ENCODE data around the gene QSER1.

The QSER1 gene

DNA sequence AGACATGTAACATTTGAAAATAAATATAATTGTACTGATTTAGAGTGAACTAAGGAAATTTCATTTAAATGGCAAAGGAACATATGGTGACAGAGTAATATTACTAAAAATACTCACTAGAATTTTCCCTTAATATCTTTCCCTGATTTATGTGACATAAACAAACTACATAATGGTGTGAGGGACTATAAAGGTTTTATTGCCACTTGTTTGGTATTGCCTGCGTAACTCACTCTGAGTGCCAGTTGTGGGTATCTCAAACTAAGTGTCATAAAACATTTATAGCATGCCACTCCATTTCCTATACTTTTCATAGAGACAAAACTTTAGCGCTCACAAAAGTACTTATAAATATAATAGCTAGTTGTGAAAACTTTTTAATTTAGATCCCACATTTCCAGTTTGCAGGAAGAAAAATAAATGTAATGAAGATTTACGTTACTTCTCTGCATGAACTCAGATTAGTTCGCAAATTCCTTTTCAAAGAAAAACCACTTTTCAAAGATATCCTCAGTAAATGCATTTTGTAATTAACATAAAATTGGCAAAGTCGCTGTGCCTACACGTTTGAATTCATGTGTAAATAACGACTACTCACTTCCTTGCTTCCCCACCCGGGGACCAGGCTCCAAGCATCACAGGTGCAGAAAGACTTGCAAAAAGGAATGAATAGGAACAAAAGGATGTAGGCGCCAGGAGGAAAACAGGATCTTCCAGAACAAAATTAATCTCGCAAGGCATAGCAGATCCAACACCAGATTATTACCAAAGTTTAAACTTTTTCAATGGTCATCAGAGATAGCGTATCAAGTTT lies 1.6 kb upstream of the QSER1 start:
- FAIRE-seq = no peak

DNA sequence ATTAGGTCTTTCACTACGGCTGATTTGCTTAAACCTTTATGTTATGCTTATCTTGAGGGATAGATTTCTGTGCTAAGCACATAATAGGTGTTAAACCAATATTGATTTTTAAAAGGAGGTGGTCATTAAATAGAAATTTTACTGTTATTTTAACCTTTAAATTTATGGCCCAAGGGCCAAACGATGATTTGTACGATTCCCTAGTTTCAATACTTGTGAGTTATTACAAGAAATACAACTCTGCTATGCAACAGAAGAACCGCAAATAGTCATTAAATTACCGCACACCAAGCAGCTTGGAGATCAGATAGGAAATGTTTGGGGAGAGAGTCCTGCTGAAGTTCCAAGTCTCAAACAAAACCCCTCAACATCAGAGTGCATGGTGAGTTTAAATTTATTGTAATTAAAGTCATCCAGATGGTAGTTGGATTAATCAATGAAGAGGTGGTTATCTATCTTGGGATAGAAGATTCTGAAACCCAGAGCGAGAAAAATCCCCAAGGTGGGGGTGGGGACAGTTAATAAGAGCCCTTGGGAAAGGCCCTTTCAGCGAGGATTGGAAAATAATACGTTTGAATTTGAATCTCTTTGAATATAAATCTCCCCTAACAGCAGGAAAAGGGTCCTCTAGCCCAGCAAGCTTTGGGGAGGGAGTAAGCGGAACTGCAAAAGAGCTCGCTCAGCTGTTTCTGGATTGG lies 805 bp upstream of the QSER1 start:
- FAIRE-seq = no peak

DNA sequence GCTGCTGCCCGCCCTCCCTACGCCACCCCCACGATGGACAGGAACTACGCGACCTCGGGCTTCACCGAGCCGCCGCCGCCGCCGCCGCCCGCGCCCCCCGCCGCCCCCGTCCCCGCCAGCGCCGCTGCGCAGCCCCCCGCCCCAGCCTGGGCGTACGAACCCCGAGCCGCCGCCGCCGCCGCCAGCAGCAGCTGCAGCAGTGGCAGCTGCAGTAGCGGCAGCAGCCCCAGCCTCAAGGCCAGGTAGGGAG lies 407 bp downstream of the QSER1 start:
- no peak for FAIRE-seq

DNA sequence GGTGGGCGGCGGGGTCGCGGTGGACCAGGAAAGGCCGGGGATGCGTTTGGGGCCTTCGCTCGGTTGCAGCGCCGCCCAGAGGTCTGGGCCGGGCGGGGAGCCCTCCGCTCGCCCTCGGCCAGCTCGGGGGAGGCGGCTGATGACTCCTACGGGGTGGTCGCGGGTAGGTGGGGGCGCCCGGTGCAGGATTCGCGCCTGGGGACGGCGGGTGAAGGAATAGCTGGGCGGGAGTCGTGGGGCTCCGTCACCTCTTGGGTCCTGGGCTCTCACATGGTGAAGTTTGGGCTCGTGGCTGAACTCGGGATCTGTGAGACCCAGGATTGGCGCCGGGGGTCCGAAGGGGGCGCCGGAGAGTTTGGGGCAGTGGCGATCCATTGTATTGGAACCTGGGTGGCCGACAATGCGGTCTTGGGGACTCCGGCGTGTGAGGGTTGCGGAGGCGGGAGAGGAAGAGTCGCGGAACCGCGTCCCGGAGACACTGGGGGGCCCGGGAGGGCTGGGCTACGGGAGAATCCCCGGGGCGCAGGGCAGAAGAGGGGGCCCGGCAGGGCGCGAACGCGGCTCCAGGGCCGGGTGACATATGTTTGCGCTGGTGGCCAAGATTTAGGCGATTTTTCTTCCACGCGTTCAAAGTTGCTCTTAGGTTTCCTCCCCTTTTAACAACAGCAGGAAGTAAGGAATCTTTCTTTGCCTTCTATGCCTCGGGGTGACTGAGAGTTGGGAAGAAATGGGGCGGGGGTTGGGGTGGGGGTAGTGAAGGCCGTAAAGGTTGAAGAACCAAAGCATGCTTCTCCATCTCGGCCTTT lies 935 bp downstream of the QSER1 start:
- no peak for FAIRE-seq

DNA sequence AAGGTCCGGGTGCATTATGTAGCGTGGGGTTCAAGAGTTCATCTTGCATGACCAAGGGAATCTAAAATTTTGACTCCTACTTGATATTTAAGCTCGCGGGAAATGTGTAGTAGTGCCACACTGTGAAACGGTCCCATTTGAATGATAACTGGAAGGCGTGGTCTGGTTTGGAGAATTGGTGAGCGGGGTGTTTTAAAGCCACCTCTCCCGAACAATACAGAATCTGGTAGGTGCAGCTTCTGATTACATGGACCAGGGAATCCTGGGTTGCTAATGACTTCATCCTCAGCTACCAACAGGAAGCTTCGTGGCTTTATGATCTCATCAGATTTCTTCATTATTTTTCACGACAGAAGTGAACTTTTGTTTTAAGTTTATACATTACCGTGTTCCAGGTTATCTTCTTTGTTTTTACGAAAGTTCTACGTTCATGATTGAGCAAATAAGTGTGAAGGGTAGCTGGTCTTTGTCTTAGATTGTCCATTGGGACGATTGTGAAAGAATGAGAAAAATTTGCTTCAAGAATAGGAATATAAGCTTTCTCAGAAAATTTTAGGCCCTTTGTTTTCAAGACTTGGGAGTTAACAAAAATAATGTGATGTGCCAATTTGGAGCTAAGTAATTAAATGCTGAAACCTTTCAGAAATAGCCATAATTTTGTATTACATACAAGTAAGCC lies 1.7 kb downstream of the QSER1 start:
- peak; percentile 37 for FAIRE-seq

DNA sequence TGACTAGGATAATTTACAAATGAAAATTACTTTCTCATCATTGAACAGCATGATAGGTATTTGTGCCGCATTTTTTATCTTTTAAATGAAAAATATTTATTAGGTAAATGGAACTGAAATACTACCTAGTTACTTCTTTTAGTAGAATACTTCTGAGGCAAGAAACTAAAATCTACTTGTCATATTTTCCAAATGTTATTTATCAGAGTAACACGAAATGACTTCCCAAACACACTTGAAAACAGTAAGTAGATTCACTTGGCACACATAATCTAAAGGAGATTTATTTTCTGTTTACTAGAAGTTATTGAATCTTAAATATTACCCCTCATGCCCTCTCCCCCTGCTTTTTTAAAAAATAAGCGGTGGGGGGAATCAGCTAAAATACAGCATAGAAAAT lies 2.3 kb downstream of the QSER1 start:
- FAIRE-seq = no peak

DNA sequence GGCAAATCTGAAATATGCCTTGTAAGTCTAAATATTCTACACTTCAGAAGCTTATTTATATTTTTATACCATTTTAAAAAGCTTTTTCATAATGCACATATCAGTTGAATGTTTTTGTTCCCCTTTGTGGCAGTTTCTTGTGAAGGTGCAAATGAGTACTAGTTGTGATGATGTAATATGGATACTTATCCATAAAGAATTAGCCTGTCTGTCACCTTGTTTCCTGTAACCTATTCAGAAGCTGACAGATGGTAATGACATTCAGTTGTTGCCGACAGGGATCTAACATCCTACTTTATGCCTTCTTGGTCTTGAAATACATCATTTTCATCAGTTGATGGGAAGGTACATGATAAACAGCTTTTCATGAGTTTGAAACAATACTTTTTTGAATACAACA lies 2.9 kb downstream of the QSER1 start:
- FAIRE-seq = no peak

DNA sequence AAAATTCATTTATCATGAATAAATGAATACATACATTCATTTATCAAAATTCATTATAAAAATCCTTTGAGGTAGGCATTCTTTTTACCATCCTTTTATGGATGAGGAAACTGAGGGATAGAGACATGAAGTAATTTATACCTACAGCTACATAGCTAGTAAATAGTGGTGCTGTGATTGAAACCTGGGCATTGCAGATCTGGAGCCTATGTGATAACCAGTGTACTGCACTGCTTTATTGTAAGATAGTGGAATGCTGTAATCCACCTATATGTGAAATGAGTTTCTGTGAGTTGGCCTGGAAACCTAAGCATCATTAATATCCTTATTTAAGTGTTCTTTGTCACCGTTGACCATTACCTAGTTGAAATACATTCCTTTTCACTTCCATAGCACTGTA lies 4.5 kb downstream of the QSER1 start:
- FAIRE-seq = no peak

DNA sequence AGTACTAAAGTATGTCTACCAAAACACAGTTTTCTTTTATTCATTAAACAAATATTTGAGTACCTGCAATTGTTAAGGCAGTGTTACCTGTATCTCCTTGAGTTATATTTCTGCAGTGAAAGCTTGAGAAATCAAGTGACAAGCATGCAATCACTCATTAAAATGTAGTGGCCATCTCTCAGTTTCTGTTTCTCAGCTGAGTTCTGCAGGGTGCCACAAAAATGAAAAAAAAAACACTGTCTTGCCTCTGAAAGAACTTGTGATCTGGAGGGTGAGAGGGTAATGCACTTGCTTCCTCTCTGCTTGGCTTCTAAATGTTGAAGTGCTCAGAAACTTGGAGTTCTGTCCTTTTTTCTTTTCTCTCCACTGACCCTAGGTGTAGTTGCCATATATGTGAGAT lies 6.8 kb downstream of the QSER1 start:
- FAIRE-seq = no peak

DNA sequence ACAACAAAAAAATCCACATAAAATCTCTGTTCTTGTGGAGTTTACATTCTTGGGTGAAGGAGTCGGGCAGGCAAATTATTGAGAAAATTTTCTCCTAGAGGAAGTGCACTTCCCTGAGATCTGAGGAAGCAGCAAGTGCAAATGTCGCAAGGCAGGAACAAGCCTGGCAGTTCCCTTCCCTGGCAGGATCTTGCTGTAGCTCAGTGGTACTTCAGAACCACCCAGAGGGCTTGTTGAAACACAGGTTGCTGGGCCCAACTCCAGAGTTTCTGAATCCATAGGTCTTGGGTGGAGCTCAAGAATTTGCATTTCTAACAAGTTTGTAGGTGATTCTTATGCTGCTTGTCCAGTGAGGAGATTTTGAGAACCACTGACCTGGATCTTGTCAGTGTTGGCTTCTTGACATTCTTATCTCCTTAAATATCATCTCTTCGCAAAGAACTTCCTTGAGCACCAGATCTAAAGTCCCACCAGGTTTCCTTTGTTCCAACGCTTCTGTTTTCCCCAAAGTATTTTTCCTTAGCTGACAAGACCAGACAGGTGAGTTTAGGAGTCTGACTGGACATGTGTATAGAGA lies 9.6 kb downstream of the QSER1 start:
- no peak for FAIRE-seq

DNA sequence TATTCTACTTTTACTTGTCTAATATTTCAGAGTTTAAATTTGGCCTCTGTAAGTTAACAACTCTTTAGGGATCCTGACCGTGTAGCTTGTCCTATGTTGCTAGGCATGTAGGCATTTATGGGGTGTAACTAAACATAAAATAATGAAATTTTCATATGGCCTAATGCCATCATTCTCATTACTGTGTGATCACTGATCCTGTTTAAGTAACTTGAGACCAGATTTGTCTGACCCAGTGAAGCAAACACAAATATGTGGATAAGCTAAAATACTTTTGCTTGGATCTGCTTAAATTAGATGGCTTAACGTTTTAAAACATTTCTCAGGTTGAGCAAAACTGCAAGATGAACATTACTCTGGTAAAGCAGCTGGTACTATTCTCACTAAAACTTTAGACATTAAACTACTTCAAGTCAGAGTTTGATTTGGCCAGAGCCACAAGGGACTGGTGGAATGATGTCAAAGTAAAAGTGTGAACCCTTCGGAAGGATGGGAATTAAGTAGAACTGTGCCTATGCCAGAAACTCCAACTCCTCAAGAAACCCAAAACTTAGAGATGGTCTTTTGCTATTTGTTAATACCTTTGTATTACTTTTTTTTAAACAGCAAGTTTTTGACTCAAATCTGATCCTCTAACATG lies 12.5 kb downstream of the QSER1 start:
- FAIRE-seq = no peak

DNA sequence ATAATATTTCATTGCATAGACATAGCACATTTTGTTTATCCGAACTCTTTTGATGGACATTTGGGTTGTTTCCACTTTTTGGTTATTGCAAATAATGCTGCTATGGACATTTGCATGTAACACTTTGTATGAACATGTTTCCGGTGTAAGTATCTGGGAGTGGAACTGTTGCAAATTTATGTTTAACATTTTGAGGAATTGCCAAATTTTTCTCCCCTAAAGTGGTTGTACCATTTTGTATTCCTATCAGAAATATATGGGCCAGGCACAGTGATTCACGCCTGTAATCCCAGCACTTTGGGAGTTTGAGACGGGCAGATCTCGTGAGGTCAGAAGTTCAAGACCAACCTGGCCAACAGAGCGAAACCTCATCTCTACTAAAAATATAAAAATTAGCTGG lies 16.0 kb downstream of the QSER1 start:
- no peak for FAIRE-seq

DNA sequence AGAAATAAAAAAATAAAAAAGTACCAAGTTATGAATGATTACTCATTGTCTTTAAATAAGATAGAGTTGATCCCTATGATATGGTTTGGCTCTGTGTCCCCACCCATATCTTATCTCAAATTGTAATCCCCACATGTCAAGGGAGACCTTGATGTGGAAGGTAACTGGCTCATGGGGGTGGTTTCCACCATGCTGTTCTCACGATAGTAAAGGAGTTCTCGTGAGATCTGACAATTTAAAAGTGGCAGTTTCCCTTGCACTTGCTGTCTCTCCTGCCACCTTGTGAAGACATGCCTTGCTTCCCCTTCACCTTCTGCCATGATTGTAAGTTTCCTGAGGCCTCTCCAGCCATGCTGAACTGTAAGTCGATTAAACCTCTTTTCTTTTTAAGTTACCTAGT lies 18.8 kb downstream of the QSER1 start:
- FAIRE-seq = no peak

DNA sequence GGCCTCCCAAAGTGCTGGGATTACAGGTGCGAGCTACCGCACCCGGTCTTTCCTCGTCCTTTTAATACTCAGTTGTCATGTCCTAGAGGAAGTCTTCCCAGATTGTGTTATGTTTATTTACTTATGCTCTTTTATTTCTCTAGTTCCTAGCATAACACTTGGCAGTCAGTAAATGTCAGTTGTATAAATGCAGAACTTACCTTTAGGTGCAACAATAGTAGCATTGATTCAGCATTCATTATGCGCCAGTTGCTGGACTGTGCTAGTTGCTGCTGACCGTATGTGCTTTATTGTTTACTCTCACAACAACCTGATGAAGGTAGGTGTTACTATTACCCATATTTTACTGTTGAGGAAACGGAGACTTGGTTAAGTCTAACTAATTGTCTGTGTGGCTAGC lies 20.8 kb downstream of the QSER1 start:
- no peak for FAIRE-seq

DNA sequence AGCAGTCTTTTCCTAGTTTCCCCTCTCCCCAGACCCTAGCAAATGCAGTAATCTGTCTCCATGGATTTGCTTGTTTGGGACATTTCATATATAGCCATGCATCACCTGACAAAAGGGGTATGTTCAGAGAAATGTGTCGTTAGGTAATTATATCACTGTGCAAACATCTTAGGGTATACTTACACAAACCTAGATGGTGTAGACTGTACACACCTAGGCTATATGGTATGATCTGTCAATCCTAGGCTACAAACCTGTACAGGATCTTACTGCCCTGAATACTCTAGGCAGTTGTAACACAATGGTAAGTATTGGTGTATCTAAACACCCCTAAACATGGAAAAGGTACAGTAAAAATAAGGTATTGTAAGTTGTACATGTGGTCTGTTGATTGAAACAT lies 23.8 kb downstream of the QSER1 start:
- FAIRE-seq = no peak

DNA sequence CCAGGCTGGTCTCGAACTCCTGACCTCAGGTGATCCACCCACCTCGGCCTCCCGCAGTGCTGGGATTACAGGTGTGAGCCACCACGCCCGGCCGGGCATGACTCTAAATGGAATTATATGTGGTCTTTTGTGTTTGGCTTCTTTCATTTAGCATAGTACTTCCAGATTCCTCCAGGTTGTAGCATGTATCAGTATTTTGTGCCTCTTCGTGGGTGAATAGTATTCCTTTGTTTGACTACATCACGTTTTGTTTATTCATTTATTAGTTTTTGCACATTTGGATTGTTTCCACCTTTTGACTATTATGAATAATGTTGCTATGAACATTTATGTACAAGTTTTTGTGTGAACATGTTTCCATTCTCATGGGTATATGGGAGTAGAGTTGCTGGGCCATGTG lies 24.4 kb downstream of the QSER1 start:
- no peak for FAIRE-seq

DNA sequence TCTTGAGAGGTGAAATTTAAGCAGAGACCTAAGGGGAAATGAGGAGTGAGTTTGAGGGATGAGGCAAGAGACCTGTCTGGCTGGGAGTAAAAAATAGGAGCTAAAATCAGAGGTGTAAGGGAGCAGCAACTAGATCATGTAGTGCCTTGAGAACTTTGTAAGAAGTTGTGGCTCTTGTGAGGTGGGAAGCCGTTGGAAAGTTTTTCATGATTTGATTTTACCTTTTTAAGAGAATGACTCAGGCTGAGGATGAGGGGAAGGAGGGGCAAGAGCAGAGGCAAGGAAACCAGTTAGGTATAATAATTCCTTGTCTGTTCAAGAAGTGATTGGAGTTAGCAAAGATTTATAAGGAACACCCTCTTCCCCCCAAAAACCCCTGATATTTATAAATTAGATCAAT lies 25.8 kb downstream of the QSER1 start:
- no peak for FAIRE-seq

DNA sequence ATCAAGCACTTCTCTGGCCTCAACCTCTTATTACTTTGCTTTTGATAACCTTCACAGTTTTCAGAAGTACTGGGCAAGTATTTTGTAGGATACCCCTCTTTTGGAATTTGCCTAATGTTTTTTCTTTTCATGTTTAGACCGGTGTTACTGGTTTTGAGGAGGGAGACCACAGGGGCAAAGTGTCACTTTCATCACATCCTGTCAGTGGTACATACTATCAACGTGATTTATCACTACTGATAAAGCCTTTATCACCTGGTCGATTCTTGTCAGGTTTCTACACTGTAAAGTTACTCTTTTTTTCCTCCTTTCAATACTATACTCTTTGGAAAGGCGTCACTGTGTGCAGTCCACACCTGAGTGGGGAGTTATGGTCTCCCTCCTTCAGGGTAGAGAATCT lies 26.7 kb downstream of the QSER1 start:
- no peak for FAIRE-seq

DNA sequence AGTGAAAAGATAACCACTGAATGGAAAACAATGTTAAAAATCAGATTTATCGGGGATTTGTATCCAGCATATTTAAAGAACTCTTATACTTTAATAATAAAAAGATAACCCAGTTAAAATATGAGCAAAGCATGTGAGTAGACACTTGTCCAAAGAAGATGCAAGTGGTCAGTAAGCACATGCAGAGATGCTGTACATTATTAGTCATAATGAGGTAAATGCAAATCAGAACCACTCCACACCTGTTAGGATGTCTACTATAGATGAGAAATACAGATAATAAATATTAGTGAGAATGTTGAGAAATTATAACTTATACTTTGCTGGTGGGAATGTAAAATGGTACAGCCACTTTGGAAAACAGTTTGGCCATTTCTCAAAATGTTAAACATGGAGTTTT lies 28.0 kb downstream of the QSER1 start:
- no peak for FAIRE-seq

DNA sequence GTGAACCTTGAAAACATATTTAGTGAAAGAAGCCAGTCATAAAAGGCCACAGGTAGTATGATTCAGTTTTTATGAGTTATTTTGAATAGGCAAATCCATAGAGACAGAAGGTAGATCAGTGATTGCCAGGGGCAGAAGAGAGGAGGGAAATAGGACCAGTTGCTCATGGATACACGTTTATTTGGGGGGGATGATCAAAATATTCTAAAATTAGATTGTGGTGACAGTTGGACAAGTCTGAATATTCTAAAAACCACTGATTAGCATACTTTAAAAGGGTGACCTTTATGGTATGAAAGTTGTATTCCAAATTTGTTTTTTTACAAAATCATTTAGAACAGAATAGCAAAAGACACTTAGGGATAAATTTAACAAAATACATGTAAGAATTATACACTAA lies 28.6 kb downstream of the QSER1 start:
- FAIRE-seq = no peak

DNA sequence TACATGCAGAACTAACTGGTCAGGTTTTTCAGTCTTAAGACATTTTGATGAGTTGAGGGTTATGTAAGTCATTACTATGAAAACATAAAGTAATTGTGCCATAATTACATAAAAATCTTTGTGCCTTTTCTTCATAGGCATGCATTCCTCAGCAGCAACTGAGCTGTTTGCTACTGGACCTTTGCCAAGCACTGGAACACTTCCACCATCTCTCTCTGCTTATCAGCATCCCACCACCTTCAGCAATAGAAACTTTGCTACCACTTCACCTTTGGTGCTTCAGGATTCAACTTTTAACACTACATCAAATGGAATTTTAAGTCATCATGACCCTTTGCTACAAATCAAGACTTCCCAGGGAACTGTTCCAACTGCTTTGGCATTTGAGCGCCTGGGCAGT lies 39.0 kb downstream of the QSER1 start:
- FAIRE-seq = no peak

DNA sequence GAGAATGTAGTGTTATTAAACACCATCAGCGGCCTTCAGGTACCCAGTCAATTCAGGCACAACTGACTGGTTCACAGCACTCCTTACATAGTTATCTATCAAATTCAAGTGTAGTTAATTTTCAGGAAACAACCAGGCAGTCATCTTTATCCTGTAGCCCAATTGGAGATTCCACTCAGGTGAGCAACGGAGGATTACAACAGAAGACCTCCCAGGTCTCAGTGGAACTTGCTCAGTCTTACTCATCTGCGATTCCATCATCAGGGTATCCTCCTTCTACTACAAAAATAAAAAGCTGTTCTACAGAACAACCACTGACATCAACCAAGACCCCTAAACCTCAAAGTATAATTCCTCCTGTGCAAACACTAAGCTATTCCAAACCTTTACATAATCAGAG lies 39.6 kb downstream of the QSER1 start:
- FAIRE-seq = no peak
